ENCODE data around the gene CBX8. TPM values are rescaled to one million over a fixed set of nuclear protein-coding genes. Genes with fewer than 3 reads are reported as not detected.

Gene CBX8
- total RNA-seq: 1 to 10 TPM; 4.3 to 9.3 (median 5.6) TPM
- 1 to 10 TPM; 2.2 to 4.1 TPM for polyA plus RNA-seq
- long read RNA-seq, donor 1, transcript CBX8-201 (5 exons, 3,791 nt): major isoform, 9 of 11 reads
- long read RNA-seq, donor 1, partial matches to known transcripts: 1 of 11 reads
- long read RNA-seq, donor 1, other reads (novel, unspliced or antisense): 1 of 11 reads
- long read RNA-seq, donor 2, transcript CBX8-201 (5 exons, 3,791 nt): major isoform, 6 of 9 reads
- long read RNA-seq, donor 2, partial matches to known transcripts: 2 of 9 reads
- long read RNA-seq, donor 2, other reads (novel, unspliced or antisense): 1 of 9 reads
- long read RNA-seq, donor 3, partial matches to known transcripts: 0 of 3 reads
- long read RNA-seq, donor 3, other reads (novel, unspliced or antisense): 1 of 3 reads

- Histone ChIP-seq H3K9me3 (no peaks in the 10 kb centered on the region), H3K27me3 (peaks cover 42 to 73% (median 65%) of the 10 kb centered on the region in 7 donors), H3K27ac (peak within 1 kb of the TSS; percentile 76 to 92 (median 85)), H3K4me3 (peak within 1 kb of the TSS; percentile 51 to 81 (median 76)), H3K4me1 (peaks cover 35 to 72% (median 52%) of the 10 kb centered on the region in 9 donors), H3K36me3 (peaks cover 0 to 11% (median 0%) of the 10 kb centered on the region in 9 donors)
- 1% methylated on average over 77 to 78 of the region's 79 CpGs for WGBS, 2 donors
- DNase-seq: peak; percentile 100
- intact Hi-C loops (cut with DNase I): loop anchor here in 5 of 10 donors (5.0 kb wide), 4 partner anchors 40 to 195 kb away; partner anchors contain the start of gene CBX4 (in 1 of the 5)
- ATAC-seq: peak; percentile 92 to 99 (median 97)
- TF ChIP-seq CTCF (IDR thresholded peaks at IDR 0.05): peak in 6 of 9 donors; percentile 18 to 56 (median 39)
These were observed at the start of gene CBX8 for GRCh38 chr17:79796763-79797491. Gene CBX8, minus strand, starts transcription at chr17:79797077. Its CDS starts 79 bp downstream, at chr17:79796998.

- Histone ChIP-seq H3K36me3 (no peaks in the 10 kb centered on the region), H3K27me3 (peaks cover 20 to 81% (median 29%) of the 10 kb centered on the region in 7 donors), H3K27ac (peak overlapping the region in 6 of 10 donors; percentile 55 to 81 (median 74)), H3K4me3 (peak overlapping the region in 5 of 10 donors; percentile 66 to 80 (median 71)), H3K9me3 (no peaks in the 10 kb centered on the region), H3K4me1 (peaks cover 15 to 54% (median 50%) of the 10 kb centered on the region in 9 donors)
- TF ChIP-seq CTCF (IDR thresholded peaks at IDR 0.05): no peak
- 28 to 32% methylated on average over 7 of the region's 7 CpGs for WGBS, 2 donors
- DNase-seq (no peak), ATAC-seq (peak in 3 of 8 donors; percentile 12 to 31 (median 13))
- intact Hi-C loops (cut with DNase I): loop anchor here in 4 of 10 donors (5.0 to 10.0 kb wide), 5 partner anchors 69 to 142 kb away; no protein-coding TSS in a partner anchor
These were observed 48.7 kb upstream of the CBX8 start for GRCh38 chr17:79845601-79845949.

GRCh38 chr17:79844869-79845600 lies 48.2 kb upstream of the CBX8 start:
- H3K27ac ChIP-seq: peak overlapping the region in 8 of 10 donors; percentile 44 to 81 (median 70)
- TF ChIP-seq CTCF (IDR thresholded peaks at IDR 0.05): peak; percentile 70 to 83 (median 79)
- peak; percentile 62 to 86 (median 78) for ATAC-seq
- intact Hi-C loops (cut with DNase I): loop anchor here in 8 of 10 donors (5.0 to 10.0 kb wide), 9 partner anchors 38 to 147 kb away; partner anchors contain the start of gene CBX8 (in 3 of the 8)
- no peaks in the 10 kb centered on the region for H3K36me3 ChIP-seq
- DNase-seq: peak; percentile 46 to 71
- no peaks in the 10 kb centered on the region for H3K9me3 ChIP-seq
- 4 to 6% methylated on average over 36 to 38 of the region's 38 CpGs for WGBS, 2 donors
- peak overlapping the region in 9 of 10 donors; percentile 57 to 80 (median 67) for H3K4me3 ChIP-seq
- peaks cover 19 to 59% (median 54%) of the 10 kb centered on the region in 9 donors for H3K4me1 ChIP-seq
- H3K27me3 ChIP-seq: peaks cover 20 to 86% (median 34%) of the 10 kb centered on the region in 7 donors
